H1 (cell line): Measurements from ENCODE around the gene KLHL2. TPM values are rescaled to one million over a fixed set of nuclear protein-coding genes. Genes with fewer than 3 reads are reported as not detected.
"Not testable (repeated sequence)": the region's sequence is repeated elsewhere in the genome, so short reads cannot be mapped to it uniquely, and the experiment has no call there.

ENCODE experiments used
- CTCF ChIA-PET: fragments of 300-600 bp; sonication (Branson Sonifier 250); formaldehyde crosslinking; loops from one replicate; lab custom pipeline; 2021; ENCODE audit not compliant: partially characterized antibody; lab: Charles Lee
- POLR2A ChIA-PET: fragments of 300-600 bp; sonication (Branson Sonifier 250); formaldehyde crosslinking; loops from one replicate; lab custom pipeline; 2021; ENCODE audit warnings: inconsistent platforms; ENCODE audit not compliant: partially characterized antibody; lab: Charles Lee
- DNase-seq, 2 experiments: peaks; one replicate each; pipeline versions ENCODE4 v3.0.0 to v3.0.0-alpha.2; 2010 to 2022; ENCODE audit warnings: low spot score in 2 of 2, low read depth in 1 of 2, mixed read lengths in 1 of 2
- FAIRE-seq: peaks from 2 replicates; lab custom pipeline; 2011; peaks lifted over from hg19 to GRCh38; lab: Jason Lieb, UNC
- H2AFZ ChIP-seq: 2 replicates; pipeline ENCODE4 v1.8.1; 2012; ENCODE audit warnings: low read length, inconsistent platforms
- H2AK5ac ChIP-seq: 2 replicates; pipeline ENCODE4 v1.6.1; 2013; ENCODE audit warnings: low read depth, low read length
- H2BK120ac ChIP-seq: replicated peaks from 2 replicates; pipeline ENCODE3; 2013; ENCODE audit warnings: low read depth, low read length, inconsistent platforms
- H2BK12ac ChIP-seq: 2 replicates; pipeline ENCODE4 v1.6.1; 2013; ENCODE audit warnings: low read depth, low read length
- H2BK15ac ChIP-seq: 2 replicates; pipeline ENCODE4 v1.6.1; 2013; ENCODE audit warnings: low read length
- H2BK20ac ChIP-seq: 2 replicates; pipeline ENCODE4 v1.6.1; 2013; ENCODE audit warnings: low read length
- H2BK5ac ChIP-seq: 2 replicates; pipeline ENCODE4 v1.6.1; 2013; ENCODE audit warnings: low read depth, low read length
- H3K14ac ChIP-seq: 2 replicates; pipeline ENCODE4 v1.6.1; 2013; ENCODE audit warnings: inconsistent platforms; ENCODE audit not compliant: insufficient read length
- H3K18ac ChIP-seq: 2 replicates; pipeline ENCODE4 v1.6.1; 2013; ENCODE audit warnings: low read length; ENCODE audit errors: extremely low read depth
- H3K23ac ChIP-seq: 2 replicates; pipeline ENCODE4 v1.6.1; 2013; ENCODE audit warnings: inconsistent platforms; ENCODE audit not compliant: insufficient read length
- H3K23me2 ChIP-seq: 2 replicates; pipeline ENCODE4 v1.6.1; 2013; ENCODE audit warnings: low read depth, low read length
- H3K27ac ChIP-seq: 2 replicates; pipeline ENCODE4 v1.6.1; 2011; ENCODE audit warnings: low read depth, low read length, inconsistent platforms
- H3K27me3 ChIP-seq, 4 experiments: replicated peaks in 1 of 4; 1 replicate in 1 of 4; 2 replicates in 3 of 4; pipeline versions ENCODE4 v1.6.1 to v1.8.1; 2011 to 2013; ENCODE audit warnings: low read length in 3 of 4, mild to moderate bottlenecking in 3 of 4, inconsistent platforms in 2 of 4, mixed read lengths in 2 of 4, moderate library complexity in 1 of 4; ENCODE audit not compliant: control insufficient read depth in 3 of 4, insufficient read depth in 3 of 4; ENCODE audit errors: extremely low read depth in 1 of 4
- H3K36me3 ChIP-seq, 4 experiments: 2 replicates each; pipeline versions ENCODE4 v1.6.1 to v1.8.1; 2011 to 2013; ENCODE audit warnings: mild to moderate bottlenecking in 4 of 4, low read length in 3 of 4, moderate library complexity in 2 of 4, control low read depth in 1 of 4, inconsistent platforms in 1 of 4; ENCODE audit not compliant: insufficient read depth in 4 of 4, control insufficient read depth in 2 of 4
- H3K4ac ChIP-seq: replicated peaks from 2 replicates; pipeline ENCODE3; 2013; ENCODE audit warnings: low read length, low read depth, mixed read lengths, inconsistent platforms; ENCODE audit not compliant: insufficient read length
- H3K4me1 ChIP-seq, 4 experiments: replicated peaks in 1 of 4; 1 replicate in 1 of 4; 2 replicates in 3 of 4; pipeline versions ENCODE4 v1.6.1 to v1.8.1; 2011 to 2013; ENCODE audit warnings: low read length in 3 of 4, inconsistent platforms in 2 of 4, mixed read lengths in 1 of 4; ENCODE audit not compliant: insufficient read depth in 4 of 4, control insufficient read depth in 3 of 4
- H3K4me2 ChIP-seq, 2 experiments: 2 replicates each; pipeline versions ENCODE4 v1.6.1 to v1.8.1; 2011 to 2013; ENCODE audit warnings: low read depth in 2 of 2, low read length in 2 of 2, control low read depth in 1 of 2, inconsistent platforms in 1 of 2, mild to moderate bottlenecking in 1 of 2; ENCODE audit not compliant: insufficient read depth in 1 of 2
- H3K4me3 ChIP-seq, 4 experiments: fragments of 200-600, 300-600 bp in 1 of 4; sonication (generic), shearing (Covaris generic), sonication (Bioruptor Twin) in 1 of 4; 2 replicates each; pipeline versions ENCODE4 v1.5.1 to v1.8.1; 2011 to 2016; ENCODE audit warnings: low read length in 4 of 4, low read depth in 3 of 4, control low read depth in 2 of 4, inconsistent platforms in 2 of 4, mild to moderate bottlenecking in 2 of 4, mixed read lengths in 1 of 4, moderate library complexity in 1 of 4; ENCODE audit not compliant: insufficient read depth in 2 of 4; ENCODE audit errors: extremely low read depth in 1 of 4
- H3K56ac ChIP-seq: replicated peaks from 2 replicates; pipeline ENCODE3; 2013; ENCODE audit warnings: low read depth, mild to moderate bottlenecking, mixed read lengths, low read length, inconsistent platforms; ENCODE audit not compliant: insufficient read length
- H3K79me1 ChIP-seq: 2 replicates; pipeline ENCODE4 v1.6.1; 2013; ENCODE audit warnings: low read depth, low read length, control low read depth
- H3K79me2 ChIP-seq, 2 experiments: 2 replicates each; pipeline versions ENCODE4 v1.6.1 to v1.8.1; 2012 to 2013; ENCODE audit warnings: low read length in 2 of 2, mild to moderate bottlenecking in 2 of 2, inconsistent platforms in 1 of 2; ENCODE audit not compliant: insufficient read depth in 2 of 2, control insufficient read depth in 1 of 2
- H3K9ac ChIP-seq, 4 experiments: replicated peaks in 1 of 4; 1 replicate in 1 of 4; 2 replicates in 3 of 4; pipeline versions ENCODE4 v1.6.1 to v1.8.1; 2011 to 2013; ENCODE audit warnings: low read depth in 3 of 4, low read length in 3 of 4, control low read depth in 2 of 4, mild to moderate bottlenecking in 2 of 4, moderate library complexity in 2 of 4, inconsistent platforms in 1 of 4; ENCODE audit errors: extremely low read depth in 1 of 4
- H3K9me3 ChIP-seq, 2 experiments: 2 replicates each; pipeline versions ENCODE4 v1.6.1 to v1.8.1; 2012 to 2013; ENCODE audit warnings: mild to moderate bottlenecking in 2 of 2, moderate library complexity in 2 of 2, control low read depth in 1 of 2, inconsistent platforms in 1 of 2, low read depth in 1 of 2, low read length in 1 of 2, mixed read lengths in 1 of 2; ENCODE audit not compliant: insufficient read depth in 2 of 2
- H4K20me1 ChIP-seq, 2 experiments: replicated peaks in 1 of 2; 2 replicates each; pipeline versions ENCODE3 to v1.8.1; 2011 to 2013; ENCODE audit warnings: inconsistent platforms in 2 of 2, low read length in 2 of 2, mild to moderate bottlenecking in 1 of 2; ENCODE audit not compliant: insufficient read depth in 2 of 2, control insufficient read depth in 1 of 2
- H4K5ac ChIP-seq: 2 replicates; pipeline ENCODE4 v1.6.1; 2013; ENCODE audit warnings: low read length, low read depth, mixed read lengths, inconsistent platforms; ENCODE audit not compliant: insufficient read length
- H4K8ac ChIP-seq: 2 replicates; pipeline ENCODE4 v1.8.0; 2013; ENCODE audit warnings: mild to moderate bottlenecking, moderate library complexity, low read length, inconsistent platforms; ENCODE audit not compliant: insufficient read depth; ENCODE audit errors: extremely low read depth
- H4K91ac ChIP-seq: replicated peaks from 2 replicates; pipeline ENCODE3; 2013; ENCODE audit warnings: low read length, mixed read lengths, inconsistent platforms; ENCODE audit not compliant: insufficient read length
- WGBS, 2 experiments: shearing (Covaris generic) in 1 of 2; methylation state at CpG; one replicate each; pipeline versions ENCODE4 v1.1.6 to v1.1.7; 2013 to 2015; ENCODE audit warnings: low lambda C conversion rate in 2 of 2, mixed read lengths in 2 of 2, inconsistent platforms in 1 of 2, low coverage in 1 of 2, missing lambda C conversion rate in 1 of 2; ENCODE audit not compliant: insufficient replicate concordance in 2 of 2, insufficient coverage in 1 of 2, insufficient read length in 1 of 2; ENCODE audit errors: extremely low coverage in 1 of 2, missing lambda C conversion rate in 1 of 2; 5-methylcytosine and 5-hydroxymethylcytosine counted together
- polyA plus RNA-seq, 7 experiments: library from polyadenylated mRNA; depleted of rRNA in 3 of 7; stranded (reverse) in 5 of 7; unstranded in 2 of 7; fragments of >200 nt in 5 of 7; fragments of 200-250 nt in 2 of 7; gene quantifications; 1 replicate in 5 of 7; 2 replicates in 1 of 7; 4 replicates in 1 of 7; pipeline versions ENCODE4 v1.2.1 to v1.2.3, GENCODE V29; 2011 to 2013; ENCODE audit warnings: missing spikeins in 2 of 7, mixed read lengths in 2 of 7
- total RNA-seq: library from RNA; stranded (reverse); fragmentation: NEBNext Ultra II Directional; extraction: Animal tissue kit (Norgen Biotek cat#: 25700); gene quantifications from 2 replicates; pipeline ENCODE4 v1.2.1, GENCODE V29; 2021

KLHL2 gene
- total and polyA plus RNA-seq, 2 of the 8 experiments (the other 6 are each of a cell fraction or from before 2014, with no cell fraction given) = 5.2 to 12.0 TPM

- H3K27me3 ChIP-seq, H2BK12ac ChIP-seq, H2BK20ac ChIP-seq, H3K23me2 ChIP-seq, H4K20me1 ChIP-seq, H3K56ac ChIP-seq, H4K5ac ChIP-seq, H3K23ac ChIP-seq, H2BK120ac ChIP-seq, H2BK15ac ChIP-seq, H2AFZ ChIP-seq, DNase-seq, H3K9ac ChIP-seq, CTCF ChIA-PET, H3K9me3 ChIP-seq, POLR2A ChIA-PET, H3K79me2 ChIP-seq, H2BK5ac ChIP-seq, H3K4me1 ChIP-seq, H3K79me1 ChIP-seq, H3K27ac ChIP-seq, H4K91ac ChIP-seq, H3K4me3 ChIP-seq, FAIRE-seq, H3K18ac ChIP-seq, H3K4ac ChIP-seq, H3K4me2 ChIP-seq, H4K8ac ChIP-seq, H3K14ac ChIP-seq, H2AK5ac ChIP-seq, H3K36me3 ChIP-seq: not testable (repeated sequence)
- 93% methylated on average over 9 of the region's 10 CpGs; no CpG with 5 or more reads in 1 of the 2 experiments for WGBS, 2 experiments
These were observed 37.3 kb downstream of the KLHL2 start for GRCh38 chr4:165244587-165245186.
